ENCODE results near the gene SYNE1.
A peak's percentile ranks its signal among the peaks of the same experiment; 100 is the strongest.

DNA sequence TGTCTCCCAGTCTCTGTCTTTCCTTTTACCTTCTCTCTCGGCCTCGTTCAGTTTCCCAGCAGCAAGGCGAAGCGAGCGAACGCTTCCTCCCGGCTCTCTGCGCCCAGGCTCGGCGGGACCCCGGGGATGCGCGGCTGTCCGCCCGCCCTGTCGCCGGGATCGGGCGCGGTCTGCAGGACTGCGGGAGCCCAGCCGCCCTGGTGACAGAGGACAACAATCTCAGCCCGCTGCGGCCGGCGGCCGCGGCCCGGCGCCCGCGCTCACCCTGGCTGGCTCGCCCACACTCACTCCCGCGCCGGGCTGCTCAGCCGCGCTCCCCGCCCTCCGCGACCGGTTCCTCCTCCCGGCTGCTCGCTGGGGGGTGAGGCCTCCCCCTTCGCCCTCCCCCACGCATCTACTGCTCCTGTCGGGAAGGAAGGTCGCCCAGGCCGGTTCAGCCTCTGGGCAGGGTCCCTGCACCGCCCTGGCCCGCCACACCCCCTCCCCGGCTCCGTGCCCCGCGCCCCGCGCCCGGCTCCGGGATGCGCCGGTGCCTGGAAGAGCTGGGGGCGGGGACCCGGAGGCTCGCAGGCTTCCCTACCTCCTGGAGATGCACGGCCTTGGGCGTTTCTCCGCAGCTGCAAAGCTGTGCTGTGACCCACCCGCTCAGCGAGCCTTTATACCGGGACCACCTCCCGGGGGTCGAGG is 410 bp downstream of the SYNE1 start:
- TF ChIP-seq, protein P1, sequence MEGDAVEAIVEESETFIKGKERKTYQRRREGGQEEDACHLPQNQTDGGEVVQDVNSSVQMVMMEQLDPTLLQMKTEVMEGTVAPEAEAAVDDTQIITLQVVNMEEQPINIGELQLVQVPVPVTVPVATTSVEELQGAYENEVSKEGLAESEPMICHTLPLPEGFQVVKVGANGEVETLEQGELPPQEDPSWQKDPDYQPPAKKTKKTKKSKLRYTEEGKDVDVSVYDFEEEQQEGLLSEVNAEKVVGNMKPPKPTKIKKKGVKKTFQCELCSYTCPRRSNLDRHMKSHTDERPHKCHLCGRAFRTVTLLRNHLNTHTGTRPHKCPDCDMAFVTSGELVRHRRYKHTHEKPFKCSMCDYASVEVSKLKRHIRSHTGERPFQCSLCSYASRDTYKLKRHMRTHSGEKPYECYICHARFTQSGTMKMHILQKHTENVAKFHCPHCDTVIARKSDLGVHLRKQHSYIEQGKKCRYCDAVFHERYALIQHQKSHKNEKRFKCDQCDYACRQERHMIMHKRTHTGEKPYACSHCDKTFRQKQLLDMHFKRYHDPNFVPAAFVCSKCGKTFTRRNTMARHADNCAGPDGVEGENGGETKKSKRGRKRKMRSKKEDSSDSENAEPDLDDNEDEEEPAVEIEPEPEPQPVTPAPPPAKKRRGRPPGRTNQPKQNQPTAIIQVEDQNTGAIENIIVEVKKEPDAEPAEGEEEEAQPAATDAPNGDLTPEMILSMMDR (IDR thresholded peaks at IDR 0.05 in 8 of 11, conservative IDR thresholded peaks at IDR 0.05 in 3 of 11): no peak
- peak in 2 of 3 donors; percentile 53 to 73 for TF ChIP-seq POLR2AphosphoS5 (IDR thresholded peaks at IDR 0.05)
